Right forelimb (tissue), 1 donor: ENCODE results near the gene JAK1.

ENCODE experiments used
- DNase-seq: peaks from one replicate; pipeline ENCODE4 v3.0.0-alpha.2; 2018

The JAK1 gene

GRCh38 chr1:64857347-64857746 lies 109.0 kb downstream of the JAK1 start:
- DNase-seq = no peak

- no peak for DNase-seq
These were observed 109.8 kb downstream of the JAK1 start for GRCh38 chr1:64856553-64856952.

- DNase-seq = no peak
These were observed 110.8 kb downstream of the JAK1 start for GRCh38 chr1:64855557-64855956.

GRCh38 chr1:64854674-64855073 lies 111.7 kb downstream of the JAK1 start:
- no peak for DNase-seq

- DNase-seq = no peak
These were observed 114.7 kb downstream of the JAK1 start for GRCh38 chr1:64851664-64852063.

- DNase-seq = no peak
These were observed 115.5 kb downstream of the JAK1 start for GRCh38 chr1:64850846-64851245.

- no peak for DNase-seq
These were observed 116.4 kb downstream of the JAK1 start for GRCh38 chr1:64849942-64850341.

GRCh38 chr1:64848803-64849202 lies 117.5 kb downstream of the JAK1 start:
- no peak for DNase-seq

GRCh38 chr1:64848136-64848535 lies 118.2 kb downstream of the JAK1 start:
- DNase-seq = no peak

- DNase-seq = no peak
These were observed 118.7 kb downstream of the JAK1 start for GRCh38 chr1:64847666-64848065.

GRCh38 chr1:64846573-64847430 lies 119.5 kb downstream of the JAK1 start:
- no peak for DNase-seq

- DNase-seq = no peak
These were observed 120.4 kb downstream of the JAK1 start for GRCh38 chr1:64845831-64846425.

- DNase-seq = no peak
These were observed 121.7 kb downstream of the JAK1 start for GRCh38 chr1:64844609-64845008.

- DNase-seq = no peak
These were observed 122.2 kb downstream of the JAK1 start for GRCh38 chr1:64844175-64844574.

GRCh38 chr1:64843675-64844074 lies 122.7 kb downstream of the JAK1 start:
- DNase-seq = no peak

- no peak for DNase-seq
These were observed 124.1 kb downstream of the JAK1 start for GRCh38 chr1:64842224-64842623.

- DNase-seq = no peak
These were observed 124.9 kb downstream of the JAK1 start for GRCh38 chr1:64841330-64842065.

GRCh38 chr1:64839732-64840405 lies 126.5 kb downstream of the JAK1 start:
- no peak for DNase-seq

GRCh38 chr1:64839261-64839660 lies 127.1 kb downstream of the JAK1 start:
- DNase-seq = no peak

- DNase-seq = no peak
These were observed 127.9 kb downstream of the JAK1 start for GRCh38 chr1:64838486-64838885.

- DNase-seq = no peak
These were observed 129.5 kb downstream of the JAK1 start for GRCh38 chr1:64836802-64837201.

GRCh38 chr1:64834734-64835133 lies 131.6 kb downstream of the JAK1 start:
- no peak for DNase-seq

GRCh38 chr1:64830030-64830651 lies 136.2 kb downstream of the JAK1 start:
- DNase-seq = no peak
